Fibroblast of lung (primary cell): ENCODE results near the gene TP63. TPM values are rescaled to one million over a fixed set of nuclear protein-coding genes. Genes with fewer than 3 reads are reported as not detected.

Experiments used
- DNase-seq, 2 donors: peaks; one replicate each; pipeline versions ENCODE4 v3.0.0 to v3.0.0-alpha.2; 2010; ENCODE audit warnings: low read depth in 2 of 2
- H2AFZ ChIP-seq: 2 replicates; pipeline ENCODE4 v1.5.1; 2012; ENCODE audit warnings: low read length, control low read depth, inconsistent platforms
- H3K27ac ChIP-seq: 2 replicates; pipeline ENCODE4 v1.5.1; 2011; ENCODE audit warnings: low read length, control low read depth; ENCODE audit not compliant: insufficient read depth
- H3K27me3 ChIP-seq: 2 replicates; pipeline ENCODE4 v1.5.1; 2011; ENCODE audit warnings: mild to moderate bottlenecking, low read length; ENCODE audit not compliant: control insufficient read depth, insufficient read depth
- H3K36me3 ChIP-seq: 2 replicates; pipeline ENCODE4 v1.5.1; 2011; ENCODE audit warnings: low read length; ENCODE audit not compliant: control insufficient read depth, insufficient read depth
- H3K4me1 ChIP-seq: 2 replicates; pipeline ENCODE4 v1.5.1; 2011; ENCODE audit warnings: low read length; ENCODE audit not compliant: control insufficient read depth, insufficient read depth; ENCODE audit errors: extremely low read depth
- H3K4me2 ChIP-seq: 2 replicates; pipeline ENCODE4 v1.5.1; 2011; ENCODE audit warnings: low read length, control low read depth; ENCODE audit not compliant: insufficient read depth; ENCODE audit errors: extremely low read depth
- H3K4me3 ChIP-seq, 4 experiments: fragments of 200-600 bp in 1 of 4; sonication (generic) in 1 of 4; replicated peaks in 1 of 4; 2 replicates each; pipeline ENCODE4 v1.5.1; 2011 to 2016; ENCODE audit warnings: low read length in 4 of 4, low read depth in 3 of 4, mild to moderate bottlenecking in 3 of 4, control low read depth in 2 of 4, inconsistent platforms in 1 of 4, mixed read lengths in 1 of 4; ENCODE audit not compliant: insufficient read depth in 1 of 4; ENCODE audit errors: control extremely low read depth in 1 of 4
- H3K79me2 ChIP-seq: 2 replicates; pipeline ENCODE4 v1.5.1; 2012; ENCODE audit warnings: mild to moderate bottlenecking, low read length, inconsistent platforms; ENCODE audit not compliant: control insufficient read depth, insufficient read depth
- H3K9ac ChIP-seq: 2 replicates; pipeline ENCODE4 v1.5.1; 2011; ENCODE audit warnings: mild to moderate bottlenecking, low read length, control low read depth; ENCODE audit not compliant: insufficient read depth
- H3K9me3 ChIP-seq: 2 replicates; pipeline ENCODE4 v1.5.1; 2012; ENCODE audit warnings: low read depth, low read length; ENCODE audit not compliant: control insufficient read depth, insufficient read depth
- H4K20me1 ChIP-seq: 2 replicates; pipeline ENCODE4 v1.5.1; 2011; ENCODE audit warnings: low read length; ENCODE audit not compliant: control insufficient read depth, insufficient read depth; ENCODE audit errors: extremely low read depth
- EZH2 ChIP-seq: IDR thresholded peaks from 2 replicates; pipeline ENCODE4 v1.5.1; 2012; ENCODE audit warnings: low read length, control low read depth, mild to moderate bottlenecking; ENCODE audit errors: missing control alignments
- polyA plus RNA-seq, 2 donors: library from polyadenylated mRNA; depleted of rRNA in 1 of 2; stranded (reverse) in 1 of 2; unstranded in 1 of 2; fragments of >200 nt; gene quantifications; 2 replicates each; pipeline ENCODE4 v1.2.1, GENCODE V29; 2011 to 2012; ENCODE audit warnings: missing spikeins in 1 of 2
- total RNA-seq: library from RNA; depleted of rRNA; stranded (reverse); fragments of >200 nt; gene quantifications from 2 replicates; pipeline ENCODE4 v1.2.1, GENCODE V29; 2014
- TF ChIP-seq, protein P1 (sequence below), 2 donors: IDR thresholded peaks in 1 of 2; conservative IDR thresholded peaks in 1 of 2; 1 replicate in 1 of 2; 2 replicates in 1 of 2; pipeline ENCODE4 v1.5.1; 2011 to 2012; ENCODE audit warnings: low read length in 2 of 2, control low read depth in 1 of 2, inconsistent platforms in 1 of 2, low read depth in 1 of 2, mild to moderate bottlenecking in 1 of 2

Gene TP63
- total and polyA plus RNA-seq, 2 donors (not counting 1 experiment from before 2014, with no cell fraction given) = 0.06 TPM; not detected in 1

GRCh38 chr3:189734061-189734460 is 102.9 kb downstream of the TP63 start:
- Histone ChIP-seq H3K27ac (no peak overlapping the region), H3K4me1 (no peaks in the 10 kb centered on the region), H3K4me2 (no peak overlapping the region), H3K27me3 (no peaks in the 10 kb centered on the region), H3K9ac (no peak overlapping the region), H3K9me3 (no peaks in the 10 kb centered on the region), H4K20me1 (no peaks in the 10 kb centered on the region), H3K4me3 (no peak overlapping the region), H3K79me2 (no peaks in the 10 kb centered on the region), H3K36me3 (no peaks in the 10 kb centered on the region), H2AFZ (no peak overlapping the region)
- no peak for DNase-seq
- TF ChIP-seq, protein P1, sequence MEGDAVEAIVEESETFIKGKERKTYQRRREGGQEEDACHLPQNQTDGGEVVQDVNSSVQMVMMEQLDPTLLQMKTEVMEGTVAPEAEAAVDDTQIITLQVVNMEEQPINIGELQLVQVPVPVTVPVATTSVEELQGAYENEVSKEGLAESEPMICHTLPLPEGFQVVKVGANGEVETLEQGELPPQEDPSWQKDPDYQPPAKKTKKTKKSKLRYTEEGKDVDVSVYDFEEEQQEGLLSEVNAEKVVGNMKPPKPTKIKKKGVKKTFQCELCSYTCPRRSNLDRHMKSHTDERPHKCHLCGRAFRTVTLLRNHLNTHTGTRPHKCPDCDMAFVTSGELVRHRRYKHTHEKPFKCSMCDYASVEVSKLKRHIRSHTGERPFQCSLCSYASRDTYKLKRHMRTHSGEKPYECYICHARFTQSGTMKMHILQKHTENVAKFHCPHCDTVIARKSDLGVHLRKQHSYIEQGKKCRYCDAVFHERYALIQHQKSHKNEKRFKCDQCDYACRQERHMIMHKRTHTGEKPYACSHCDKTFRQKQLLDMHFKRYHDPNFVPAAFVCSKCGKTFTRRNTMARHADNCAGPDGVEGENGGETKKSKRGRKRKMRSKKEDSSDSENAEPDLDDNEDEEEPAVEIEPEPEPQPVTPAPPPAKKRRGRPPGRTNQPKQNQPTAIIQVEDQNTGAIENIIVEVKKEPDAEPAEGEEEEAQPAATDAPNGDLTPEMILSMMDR (conservative IDR thresholded peaks at IDR 0.05 in 1 of 2, IDR thresholded peaks at IDR 0.05 in 1 of 2; ENCODE audit: low read depth in 1 of 2, low read length in 2 of 2) = no peak
- no peak for TF ChIP-seq EZH2

GRCh38 chr3:189735913-189736312 is 104.7 kb downstream of the TP63 start:
- no peak for DNase-seq
- Histone ChIP-seq H3K9ac (no peak overlapping the region), H2AFZ (no peak overlapping the region), H3K27ac (no peak overlapping the region), H3K27me3 (no peaks in the 10 kb centered on the region), H3K9me3 (no peaks in the 10 kb centered on the region), H3K36me3 (no peaks in the 10 kb centered on the region), H4K20me1 (no peaks in the 10 kb centered on the region), H3K4me3 (no peak overlapping the region), H3K4me1 (no peaks in the 10 kb centered on the region), H3K79me2 (no peaks in the 10 kb centered on the region), H3K4me2 (no peak overlapping the region)
- TF ChIP-seq EZH2 = no peak
- TF ChIP-seq, protein P1 (conservative IDR thresholded peaks at IDR 0.05 in 1 of 2, IDR thresholded peaks at IDR 0.05 in 1 of 2; ENCODE audit: low read depth in 1 of 2, low read length in 2 of 2) = no peak

DNA sequence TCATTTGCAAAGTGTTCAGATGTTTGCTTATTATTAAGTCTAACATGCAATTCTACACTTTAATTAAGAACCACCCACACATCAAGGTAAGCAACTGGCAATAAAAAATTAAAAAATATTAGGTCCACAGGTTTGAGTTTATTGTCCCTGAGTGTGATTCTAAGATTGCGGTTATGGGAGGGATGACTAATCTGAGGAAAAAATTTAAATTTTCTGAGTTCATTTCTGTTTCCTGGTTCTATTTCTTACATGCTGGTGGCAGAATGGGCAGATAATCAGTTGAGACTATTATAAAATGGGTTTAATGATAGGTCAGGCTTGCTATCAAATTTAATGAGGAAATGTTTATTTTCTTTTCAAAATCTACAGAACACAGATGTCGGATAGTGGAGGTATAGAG is 105.9 kb downstream of the TP63 start:
- Histone ChIP-seq H3K36me3 (no peaks in the 10 kb centered on the region), H3K4me2 (no peak overlapping the region), H3K4me3 (no peak overlapping the region), H2AFZ (no peak overlapping the region), H3K27me3 (no peaks in the 10 kb centered on the region), H3K27ac (no peak overlapping the region), H3K9me3 (no peaks in the 10 kb centered on the region), H3K4me1 (no peaks in the 10 kb centered on the region), H3K9ac (no peak overlapping the region), H4K20me1 (no peaks in the 10 kb centered on the region), H3K79me2 (no peaks in the 10 kb centered on the region)
- DNase-seq = no peak
- TF ChIP-seq, protein P1 (conservative IDR thresholded peaks at IDR 0.05 in 1 of 2, IDR thresholded peaks at IDR 0.05 in 1 of 2; ENCODE audit: low read depth in 1 of 2, low read length in 2 of 2) = no peak
- no peak for TF ChIP-seq EZH2
